AG09309 (cell line): ENCODE measurements around the gene CLPTM1L.
"Not testable (repeated sequence)": the region's sequence is repeated elsewhere in the genome, so short reads cannot be mapped to it uniquely, and the experiment has no call there.

Source experiments
- DNase-seq: peaks from one replicate; pipeline ENCODE4 v3.0.0-alpha.2; 2010; ENCODE audit warnings: low read depth
- H3K4me3 ChIP-seq: 2 replicates; pipeline ENCODE4 v1.5.1; 2011; ENCODE audit warnings: mild to moderate bottlenecking, low read depth, low read length, moderate library complexity; ENCODE audit not compliant: control insufficient read depth
- TF ChIP-seq, protein P1 (sequence below): IDR thresholded peaks from 2 replicates; pipeline ENCODE4 v1.5.1; 2011; ENCODE audit warnings: mild to moderate bottlenecking, low read depth, low read length, inconsistent platforms; ENCODE audit not compliant: insufficient read depth, control insufficient read depth; ENCODE audit errors: missing control alignments

The CLPTM1L gene

DNA sequence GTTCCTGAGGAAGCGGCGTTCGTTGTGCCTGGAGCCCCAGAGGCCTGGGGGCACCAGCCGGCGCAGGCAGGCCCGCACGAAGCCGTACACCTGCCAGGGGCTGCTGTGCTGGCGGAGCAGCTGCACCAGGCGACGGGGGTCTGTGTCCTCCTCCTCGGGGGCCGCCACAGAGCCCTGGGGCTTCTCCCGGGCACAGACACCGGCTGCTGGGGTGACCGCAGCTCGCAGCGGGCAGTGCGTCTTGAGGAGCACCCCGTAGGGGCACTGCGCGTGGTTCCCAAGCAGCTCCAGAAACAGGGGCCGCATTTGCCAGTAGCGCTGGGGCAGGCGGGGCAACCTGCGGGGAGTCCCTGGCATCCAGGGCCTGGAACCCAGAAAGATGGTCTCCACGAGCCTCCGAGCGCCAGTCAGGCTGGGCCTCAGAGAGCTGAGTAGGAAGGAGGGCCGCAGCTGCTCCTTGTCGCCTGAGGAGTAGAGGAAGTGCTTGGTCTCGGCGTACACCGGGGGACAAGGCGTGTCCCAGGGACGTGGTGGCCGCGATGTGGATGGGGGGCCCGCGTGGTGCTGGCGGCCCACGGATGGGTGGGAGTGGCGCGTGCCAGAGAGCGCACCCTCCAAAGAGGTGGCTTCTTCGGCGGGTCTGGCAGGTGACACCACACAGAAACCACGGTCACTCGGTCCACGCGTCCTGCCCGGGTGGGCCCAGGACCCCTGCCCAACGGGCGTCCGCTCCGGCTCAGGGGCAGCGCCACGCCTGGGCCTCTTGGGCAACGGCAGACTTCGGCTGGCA, 51.3 kb downstream of the CLPTM1L start:
- no peak for DNase-seq
- TF ChIP-seq, protein P1, sequence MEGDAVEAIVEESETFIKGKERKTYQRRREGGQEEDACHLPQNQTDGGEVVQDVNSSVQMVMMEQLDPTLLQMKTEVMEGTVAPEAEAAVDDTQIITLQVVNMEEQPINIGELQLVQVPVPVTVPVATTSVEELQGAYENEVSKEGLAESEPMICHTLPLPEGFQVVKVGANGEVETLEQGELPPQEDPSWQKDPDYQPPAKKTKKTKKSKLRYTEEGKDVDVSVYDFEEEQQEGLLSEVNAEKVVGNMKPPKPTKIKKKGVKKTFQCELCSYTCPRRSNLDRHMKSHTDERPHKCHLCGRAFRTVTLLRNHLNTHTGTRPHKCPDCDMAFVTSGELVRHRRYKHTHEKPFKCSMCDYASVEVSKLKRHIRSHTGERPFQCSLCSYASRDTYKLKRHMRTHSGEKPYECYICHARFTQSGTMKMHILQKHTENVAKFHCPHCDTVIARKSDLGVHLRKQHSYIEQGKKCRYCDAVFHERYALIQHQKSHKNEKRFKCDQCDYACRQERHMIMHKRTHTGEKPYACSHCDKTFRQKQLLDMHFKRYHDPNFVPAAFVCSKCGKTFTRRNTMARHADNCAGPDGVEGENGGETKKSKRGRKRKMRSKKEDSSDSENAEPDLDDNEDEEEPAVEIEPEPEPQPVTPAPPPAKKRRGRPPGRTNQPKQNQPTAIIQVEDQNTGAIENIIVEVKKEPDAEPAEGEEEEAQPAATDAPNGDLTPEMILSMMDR: no peak
- H3K4me3 ChIP-seq: no peak overlapping the region

GRCh38 chr5:1292846-1293415, 52.0 kb downstream of the CLPTM1L start:
- TF ChIP-seq, protein P1: no peak
- DNase-seq: no peak
- H3K4me3 ChIP-seq: no peak overlapping the region

- DNase-seq: no peak
- H3K4me3 ChIP-seq: no peak overlapping the region
- TF ChIP-seq, protein P1: no peak
Measured at GRCh38 chr5:1292139-1292538, 52.8 kb downstream of the CLPTM1L start.

GRCh38 chr5:1291611-1292080, 53.3 kb downstream of the CLPTM1L start:
- H3K4me3 ChIP-seq: no peak overlapping the region
- TF ChIP-seq, protein P1: no peak
- DNase-seq: no peak

- DNase-seq: not testable (repeated sequence)
Measured at GRCh38 chr5:1290956-1291355, 53.9 kb downstream of the CLPTM1L start.

GRCh38 chr5:1289559-1289958, 55.3 kb downstream of the CLPTM1L start:
- not testable (repeated sequence) for H3K4me3 ChIP-seq

More at GRCh38 chr5:1290956-1291355, 53.9 kb downstream of the CLPTM1L start:
- not testable (repeated sequence) for H3K4me3 ChIP-seq

DNA sequence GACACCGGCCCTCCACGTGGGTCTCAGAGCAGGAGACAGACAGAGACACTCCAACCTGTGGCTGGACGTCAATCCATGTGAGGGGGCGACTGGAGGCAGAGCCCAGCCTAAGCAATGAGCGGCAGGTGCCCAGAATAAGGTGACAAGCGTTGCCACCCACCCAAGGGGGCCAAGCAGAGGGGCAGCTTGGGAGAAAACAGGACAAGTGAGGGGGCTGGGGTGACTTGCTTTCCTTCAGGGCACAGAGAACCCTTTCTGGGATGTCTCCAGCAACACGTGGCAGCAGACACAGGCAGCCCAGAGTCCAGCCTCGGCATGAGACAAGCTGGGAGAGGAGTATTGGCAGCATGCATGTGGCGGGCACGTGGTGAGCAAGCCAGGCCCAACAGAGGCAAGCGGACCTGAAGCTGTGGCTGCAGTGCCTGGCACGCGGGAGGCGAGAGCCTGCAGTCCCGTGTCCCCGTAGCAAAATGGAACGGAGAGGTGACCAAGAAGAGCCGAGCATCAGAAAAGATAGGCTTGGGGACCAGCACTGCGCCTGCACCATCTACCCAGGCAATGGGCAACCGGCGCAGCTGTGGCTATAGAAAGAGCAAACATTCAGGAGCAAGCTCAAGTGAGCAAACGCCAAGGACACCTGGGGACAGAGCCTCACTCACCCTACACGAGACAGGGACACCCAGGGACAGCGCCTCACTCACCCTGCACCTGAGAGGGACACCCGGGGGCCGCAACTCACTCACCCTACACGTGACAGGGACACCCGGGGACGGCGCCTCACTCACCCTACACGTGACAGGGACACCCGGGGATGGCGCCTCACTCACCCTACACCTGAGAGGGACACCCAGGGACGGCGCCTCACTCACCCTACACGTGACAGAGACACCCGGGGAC, 56.2 kb downstream of the CLPTM1L start:
- DNase-seq: no peak
- H3K4me3 ChIP-seq: no peak overlapping the region
- TF ChIP-seq, protein P1: no peak

More at GRCh38 chr5:1289559-1289958, 55.3 kb downstream of the CLPTM1L start:
- not testable (repeated sequence) for DNase-seq
